Measurements from ENCODE around the gene GATC. TPM values are rescaled to one million over a fixed set of nuclear protein-coding genes. Genes with fewer than 3 reads are reported as not detected.

The GATC gene
- total and polyA plus RNA-seq, 8 donors, result 4.0 to 25.3 (median 13.0) TPM

DNA sequence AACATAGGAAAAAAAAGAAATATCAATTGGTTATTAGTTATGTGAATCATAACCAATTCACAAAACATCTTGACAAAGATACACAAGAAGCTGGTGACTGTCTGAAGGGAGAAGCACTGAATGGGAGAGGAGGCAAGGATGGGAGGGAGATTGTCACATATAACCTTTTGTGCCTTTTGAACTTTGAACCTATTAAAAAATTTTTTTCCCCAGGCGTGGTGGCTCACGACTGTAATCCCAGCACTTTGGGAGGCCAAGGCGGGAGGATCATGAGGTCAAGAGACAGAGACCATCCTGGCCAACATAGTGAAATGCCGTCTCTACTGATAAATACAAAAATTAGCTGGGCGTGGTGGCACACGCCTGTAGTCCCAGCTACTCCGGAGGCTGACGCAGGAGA, 62.3 kb downstream of the GATC start:
- H3K36me3 ChIP-seq, result peaks cover 32 to 93% (median 89%) of the 10 kb centered on the region in 4 donors
- no peak overlapping the region for H3K4me3 ChIP-seq
- WGBS, 5 donors, result 89 to 95% (median 95%) methylated on average over 8 of the region's 8 CpGs
- no peaks in the 10 kb centered on the region for H3K27me3 ChIP-seq
- intact Hi-C loops (cut with DNase I; ENCODE audit: low total_unique reads), result no loop called here
- H3K9me3 ChIP-seq, result no peaks in the 10 kb centered on the region
- no peak overlapping the region for H3K27ac ChIP-seq
- DNase-seq, result no peak
- TF ChIP-seq, protein P1, sequence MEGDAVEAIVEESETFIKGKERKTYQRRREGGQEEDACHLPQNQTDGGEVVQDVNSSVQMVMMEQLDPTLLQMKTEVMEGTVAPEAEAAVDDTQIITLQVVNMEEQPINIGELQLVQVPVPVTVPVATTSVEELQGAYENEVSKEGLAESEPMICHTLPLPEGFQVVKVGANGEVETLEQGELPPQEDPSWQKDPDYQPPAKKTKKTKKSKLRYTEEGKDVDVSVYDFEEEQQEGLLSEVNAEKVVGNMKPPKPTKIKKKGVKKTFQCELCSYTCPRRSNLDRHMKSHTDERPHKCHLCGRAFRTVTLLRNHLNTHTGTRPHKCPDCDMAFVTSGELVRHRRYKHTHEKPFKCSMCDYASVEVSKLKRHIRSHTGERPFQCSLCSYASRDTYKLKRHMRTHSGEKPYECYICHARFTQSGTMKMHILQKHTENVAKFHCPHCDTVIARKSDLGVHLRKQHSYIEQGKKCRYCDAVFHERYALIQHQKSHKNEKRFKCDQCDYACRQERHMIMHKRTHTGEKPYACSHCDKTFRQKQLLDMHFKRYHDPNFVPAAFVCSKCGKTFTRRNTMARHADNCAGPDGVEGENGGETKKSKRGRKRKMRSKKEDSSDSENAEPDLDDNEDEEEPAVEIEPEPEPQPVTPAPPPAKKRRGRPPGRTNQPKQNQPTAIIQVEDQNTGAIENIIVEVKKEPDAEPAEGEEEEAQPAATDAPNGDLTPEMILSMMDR (IDR thresholded peaks at IDR 0.05), result no peak
- no peaks in the 10 kb centered on the region for H3K4me1 ChIP-seq

Small RNAs within 50 kb of the gene (small RNA-seq; reads per million reads assigned to genes)
- gene RF00019, result 0 reads per million in 4 donors

Other genes with a start within 250 kb of the GATC start
- 1,000 to 10,000 TPM; 1,405 to 2,743 (median 1,647) TPM for gene RPLP0, start 245.3 kb upstream of the GATC start, total RNA-seq
- gene RPLP0, start 245.3 kb upstream of the GATC start, polyA plus RNA-seq, result 1,000 to 10,000 TPM; 3,548 to 5,463 (median 4,617) TPM
- 100 to 1,000 TPM in 1 of 5 donors, 10 to 100 TPM in 4; 39.7 to 129 (median 58.9) TPM for gene PXN, start 180.7 kb upstream of the GATC start, total RNA-seq
- 10 to 100 TPM; 27.2 to 46.7 (median 33.6) TPM for gene PXN, start 180.7 kb upstream of the GATC start, polyA plus RNA-seq
- gene RNU4-2, start 154.5 kb upstream of the GATC start, total RNA-seq, result under 1 TPM; under 0.01 TPM
- not detected for gene RNU4-2, start 154.5 kb upstream of the GATC start, polyA plus RNA-seq
- under 1 TPM in 4 of 5 donors, not detected in 1; under 0.01 TPM for gene RNU4-1, start 153.2 kb upstream of the GATC start, total RNA-seq
- not detected for gene RNU4-1, start 153.2 kb upstream of the GATC start, polyA plus RNA-seq
- 1 to 10 TPM in 4 of 5 donors, not detected in 1; 2.8 to 6.2 (median 5.3) TPM for gene SIRT4, start 144.1 kb upstream of the GATC start, total RNA-seq
- 1 to 10 TPM in 2 of 3 donors, not detected in 1; 1.3 to 2.2 TPM for gene SIRT4, start 144.1 kb upstream of the GATC start, polyA plus RNA-seq
- gene PLA2G1B, start 118.7 kb upstream of the GATC start, total RNA-seq, result not detected
- gene PLA2G1B, start 118.7 kb upstream of the GATC start, polyA plus RNA-seq, result 10 to 100 TPM in 2 of 3 donors, 1 to 10 TPM in 1; 7.0 to 18.5 (median 10.2) TPM
- gene MSI1, start 77.3 kb upstream of the GATC start, total RNA-seq, result 1 to 10 TPM in 1 of 5 donors, under 1 TPM in 2, not detected in 2; 0.58 to 7.1 (median 0.92) TPM
- 1 to 10 TPM in 2 of 3 donors, under 1 TPM in 1; 0.95 to 3.1 (median 2.3) TPM for gene MSI1, start 77.3 kb upstream of the GATC start, polyA plus RNA-seq
- gene COX6A1, start 8.3 kb upstream of the GATC start, total RNA-seq, result 1,000 to 10,000 TPM in 1 of 5 donors, 100 to 1,000 TPM in 3, 10 to 100 TPM in 1; 86.4 to 1,200 (median 463) TPM
- gene COX6A1, start 8.3 kb upstream of the GATC start, polyA plus RNA-seq, result 1,000 to 10,000 TPM in 1 of 3 donors, 100 to 1,000 TPM in 2; 475 to 1,009 (median 901) TPM
- gene TRIAP1, start 60 bp upstream of the GATC start, total RNA-seq, result 10 to 100 TPM in 2 of 5 donors, 1 to 10 TPM in 3; 4.7 to 15.2 (median 8.7) TPM
- 10 to 100 TPM; 32.6 to 40.6 (median 37.4) TPM for gene TRIAP1, start 60 bp upstream of the GATC start, polyA plus RNA-seq
- 100 to 1,000 TPM in 2 of 5 donors, 10 to 100 TPM in 3; 41.1 to 218 (median 92.3) TPM for gene SRSF9, start 23.3 kb downstream of the GATC start, total RNA-seq
- 100 to 1,000 TPM in 2 of 3 donors, 10 to 100 TPM in 1; 86.1 to 116 (median 112) TPM for gene SRSF9, start 23.3 kb downstream of the GATC start, polyA plus RNA-seq
- gene DYNLL1, start 49.7 kb downstream of the GATC start, total RNA-seq, result 100 to 1,000 TPM in 4 of 5 donors, 10 to 100 TPM in 1; 27.2 to 197 (median 114) TPM
- gene DYNLL1, start 49.7 kb downstream of the GATC start, polyA plus RNA-seq, result 100 to 1,000 TPM; 476 to 580 (median 578) TPM
- 10 to 100 TPM in 3 of 5 donors, 1 to 10 TPM in 2; 2.6 to 32.4 (median 10.5) TPM for gene COQ5, start 82.7 kb downstream of the GATC start, total RNA-seq
- 10 to 100 TPM; 24.0 to 31.8 (median 27.8) TPM for gene COQ5, start 82.7 kb downstream of the GATC start, polyA plus RNA-seq
- gene RNF10, start 87.9 kb downstream of the GATC start, total RNA-seq, result 100 to 1,000 TPM; 189 to 656 (median 318) TPM
- gene RNF10, start 87.9 kb downstream of the GATC start, polyA plus RNA-seq, result 100 to 1,000 TPM; 124 to 157 (median 133) TPM
- 10 to 100 TPM; 10.5 to 62.3 (median 34.3) TPM for gene POP5, start 135.0 kb downstream of the GATC start, total RNA-seq
- gene POP5, start 135.0 kb downstream of the GATC start, polyA plus RNA-seq, result 10 to 100 TPM; 33.9 to 51.2 (median 49.1) TPM
- 1 to 10 TPM in 2 of 5 donors, not detected in 3; 1.1 to 2.0 TPM for gene CABP1, start 194.2 kb downstream of the GATC start, total RNA-seq
- 1 to 10 TPM; 1.5 to 2.4 (median 2.0) TPM for gene CABP1, start 194.2 kb downstream of the GATC start, polyA plus RNA-seq
- 1,000 to 10,000 TPM in 1 of 5 donors, 10 to 100 TPM in 4; 22.2 to 1,695 (median 86.6) TPM for gene MLEC, start 240.7 kb downstream of the GATC start, total RNA-seq
- gene MLEC, start 240.7 kb downstream of the GATC start, polyA plus RNA-seq, result 10 to 100 TPM; 15.1 to 28.4 (median 17.1) TPM